Neural crest cell (in vitro differentiated cells): ENCODE results near the gene ATP2C2. TPM values are rescaled to one million over a fixed set of nuclear protein-coding genes. Genes with fewer than 3 reads are reported as not detected.

ENCODE experiments used
- DNase-seq: peaks from one replicate; pipeline ENCODE4 v3.0.0; 2021; ENCODE audit warnings: low read depth, mixed read lengths, low spot score
- H3K27ac Mint-ChIP-seq: one replicate; pipeline ENCODE4 v1.8.0; 2021; ENCODE audit warnings: mild to moderate bottlenecking, mixed read lengths; ENCODE audit not compliant: unreplicated experiment
- H3K27me3 Mint-ChIP-seq: 2 replicates; pipeline ENCODE4 v1.8.0; 2021; ENCODE audit warnings: low read depth, mild to moderate bottlenecking, mixed read lengths
- H3K36me3 Mint-ChIP-seq: 2 replicates; pipeline ENCODE4 v1.8.0; 2021; ENCODE audit warnings: low read depth, mild to moderate bottlenecking, mixed read lengths
- H3K4me1 Mint-ChIP-seq: 2 replicates; pipeline ENCODE4 v1.8.0; 2021; ENCODE audit warnings: mixed read lengths
- H3K4me3 Mint-ChIP-seq: one replicate; pipeline ENCODE4 v1.8.0; 2021; ENCODE audit warnings: mild to moderate bottlenecking, mixed read lengths
- H3K9me3 Mint-ChIP-seq: 2 replicates; pipeline ENCODE4 v1.8.0; 2021; ENCODE audit warnings: mixed read lengths
- total RNA-seq: library from RNA; stranded (reverse); gene quantifications from 2 replicates; pipeline ENCODE4 v1.2.1, GENCODE V29; 2021
- TF ChIP-seq, protein P1 (sequence below): fragments of 200-600 bp; sonication (generic); conservative IDR thresholded peaks from 2 replicates; pipeline ENCODE4 v1.5.0; 2021; ENCODE audit warnings: antibody characterized with exemption, mild to moderate bottlenecking

ATP2C2 gene
- total RNA-seq, 1 donor from 2014 or later = 0.30 TPM

DNA sequence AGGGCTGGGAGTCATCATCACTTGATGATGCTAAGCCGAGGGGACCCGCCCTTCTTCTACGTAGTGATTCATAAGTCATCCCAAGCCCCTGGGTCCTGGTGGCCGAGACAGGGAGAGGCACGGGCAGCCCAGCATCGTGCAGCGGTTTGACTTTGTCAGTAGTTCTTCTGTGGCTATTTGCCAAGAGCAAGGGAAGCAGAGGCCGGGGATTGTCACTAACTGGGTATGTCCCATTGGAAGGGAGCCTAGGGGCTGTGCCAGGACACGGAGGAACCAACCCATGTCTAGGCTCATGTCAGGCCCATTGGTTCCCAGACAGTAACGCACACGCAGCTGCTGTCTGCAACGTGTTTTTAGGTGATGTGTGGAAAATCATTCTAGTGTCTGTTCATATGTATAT is 58.5 kb downstream of the ATP2C2 start:
- Mint-ChIP-seq H3K27me3 (peaks cover 11% of the 10 kb centered on the region), H3K4me1 (peaks cover 4% of the 10 kb centered on the region), H3K36me3 (no peaks in the 10 kb centered on the region), H3K4me3 (no peak overlapping the region), H3K9me3 (peaks cover 10% of the 10 kb centered on the region), H3K27ac (no peak overlapping the region)
- no peak for DNase-seq
- TF ChIP-seq, protein P1, sequence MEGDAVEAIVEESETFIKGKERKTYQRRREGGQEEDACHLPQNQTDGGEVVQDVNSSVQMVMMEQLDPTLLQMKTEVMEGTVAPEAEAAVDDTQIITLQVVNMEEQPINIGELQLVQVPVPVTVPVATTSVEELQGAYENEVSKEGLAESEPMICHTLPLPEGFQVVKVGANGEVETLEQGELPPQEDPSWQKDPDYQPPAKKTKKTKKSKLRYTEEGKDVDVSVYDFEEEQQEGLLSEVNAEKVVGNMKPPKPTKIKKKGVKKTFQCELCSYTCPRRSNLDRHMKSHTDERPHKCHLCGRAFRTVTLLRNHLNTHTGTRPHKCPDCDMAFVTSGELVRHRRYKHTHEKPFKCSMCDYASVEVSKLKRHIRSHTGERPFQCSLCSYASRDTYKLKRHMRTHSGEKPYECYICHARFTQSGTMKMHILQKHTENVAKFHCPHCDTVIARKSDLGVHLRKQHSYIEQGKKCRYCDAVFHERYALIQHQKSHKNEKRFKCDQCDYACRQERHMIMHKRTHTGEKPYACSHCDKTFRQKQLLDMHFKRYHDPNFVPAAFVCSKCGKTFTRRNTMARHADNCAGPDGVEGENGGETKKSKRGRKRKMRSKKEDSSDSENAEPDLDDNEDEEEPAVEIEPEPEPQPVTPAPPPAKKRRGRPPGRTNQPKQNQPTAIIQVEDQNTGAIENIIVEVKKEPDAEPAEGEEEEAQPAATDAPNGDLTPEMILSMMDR = no peak

DNA sequence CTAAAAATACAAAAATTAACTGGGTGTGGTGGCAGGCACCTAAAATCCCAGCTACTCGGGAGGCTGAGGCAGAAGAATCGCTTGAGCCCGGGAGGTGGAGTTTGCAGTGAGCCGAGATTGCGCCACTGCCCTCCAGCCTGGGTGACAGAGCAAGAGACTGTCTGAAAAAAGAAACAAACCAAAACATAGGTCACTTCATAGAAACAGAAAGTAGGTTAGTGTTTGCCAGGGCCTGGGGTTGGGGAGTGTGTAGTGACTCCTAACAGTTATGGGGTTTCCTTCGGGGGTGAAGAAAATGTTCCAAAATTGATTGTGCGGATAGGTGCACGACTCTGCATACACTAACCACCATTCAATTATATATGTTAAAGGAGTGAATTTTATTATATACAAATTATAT is 59.2 kb downstream of the ATP2C2 start:
- Mint-ChIP-seq H3K36me3 (no peaks in the 10 kb centered on the region), H3K9me3 (peaks cover 10% of the 10 kb centered on the region), H3K4me3 (no peak overlapping the region), H3K27ac (no peak overlapping the region), H3K27me3 (peaks cover 11% of the 10 kb centered on the region), H3K4me1 (peaks cover 4% of the 10 kb centered on the region)
- DNase-seq = no peak
- TF ChIP-seq, protein P1 = no peak

DNA sequence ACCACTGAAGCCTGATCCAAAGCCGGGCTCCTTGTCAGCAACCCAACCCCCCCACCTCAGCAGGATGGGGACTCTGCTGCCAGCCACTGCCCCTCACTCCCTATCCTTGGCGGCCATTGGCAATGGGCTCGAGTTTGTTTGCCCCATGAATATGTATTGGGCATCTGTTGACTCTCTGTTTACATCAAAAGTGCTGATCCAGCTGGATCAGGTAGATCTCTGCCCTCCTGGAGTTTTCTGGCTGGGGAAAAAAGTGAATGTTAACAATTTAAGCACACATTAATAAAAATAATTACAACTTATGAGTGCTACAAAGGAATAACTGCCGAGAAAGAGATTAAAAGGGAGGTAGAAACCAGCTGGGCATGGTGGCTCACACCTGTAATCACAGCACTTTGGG is 62.5 kb downstream of the ATP2C2 start:
- Mint-ChIP-seq H3K27ac (no peak overlapping the region), H3K4me1 (no peaks in the 10 kb centered on the region), H3K36me3 (no peaks in the 10 kb centered on the region), H3K4me3 (no peak overlapping the region), H3K27me3 (peaks cover 11% of the 10 kb centered on the region), H3K9me3 (no peaks in the 10 kb centered on the region)
- no peak for DNase-seq
- TF ChIP-seq, protein P1 = no peak

DNA sequence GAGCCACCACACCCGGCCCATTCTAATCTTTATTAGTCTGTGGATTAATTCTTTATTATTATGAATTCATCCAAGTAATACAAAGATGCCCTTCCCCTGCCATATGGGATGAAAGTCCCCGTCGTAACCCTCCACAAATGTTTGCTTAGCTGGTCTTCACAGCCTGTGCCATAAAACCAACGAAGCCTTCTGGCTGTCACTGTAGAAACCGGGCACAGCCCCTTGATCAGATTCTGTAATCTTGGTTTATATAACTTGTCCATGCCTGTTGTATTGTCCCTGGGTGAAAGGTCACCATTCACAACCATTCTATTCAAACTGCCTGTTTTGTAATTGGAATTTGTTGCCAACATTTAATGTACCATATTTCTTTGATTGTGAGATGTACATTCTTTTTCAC is 66.5 kb downstream of the ATP2C2 start:
- H3K9me3 Mint-ChIP-seq = no peaks in the 10 kb centered on the region
- H3K27me3 Mint-ChIP-seq = peaks cover 5% of the 10 kb centered on the region
- peaks cover 4% of the 10 kb centered on the region for H3K4me1 Mint-ChIP-seq
- no peak overlapping the region for H3K4me3 Mint-ChIP-seq
- no peak for DNase-seq
- TF ChIP-seq, protein P1 = no peak
- no peak overlapping the region for H3K27ac Mint-ChIP-seq
- no peaks in the 10 kb centered on the region for H3K36me3 Mint-ChIP-seq

DNA sequence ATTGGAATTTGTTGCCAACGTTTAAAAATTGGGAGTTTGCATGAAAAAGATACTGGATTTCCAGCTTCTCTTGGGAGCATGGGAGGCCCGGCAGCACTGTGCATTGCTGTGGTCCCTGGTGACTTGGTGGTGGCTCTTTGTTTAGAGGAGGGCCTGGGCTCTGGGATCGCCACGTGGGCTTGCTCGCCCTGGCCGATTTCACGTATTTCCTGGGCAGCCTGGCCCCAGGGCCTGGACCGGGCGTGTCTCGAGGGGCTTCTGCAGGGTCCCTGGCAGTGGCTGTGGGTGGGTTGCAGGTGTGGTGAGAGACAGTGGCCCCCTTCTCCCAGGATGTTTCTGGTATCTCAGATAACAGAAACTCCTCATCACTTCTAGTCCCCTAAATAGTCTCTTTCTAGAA is 67.9 kb downstream of the ATP2C2 start:
- no peaks in the 10 kb centered on the region for H3K9me3 Mint-ChIP-seq
- DNase-seq = no peak
- TF ChIP-seq, protein P1 = no peak
- no peak overlapping the region for H3K4me3 Mint-ChIP-seq
- no peaks in the 10 kb centered on the region for H3K36me3 Mint-ChIP-seq
- peaks cover 4% of the 10 kb centered on the region for H3K4me1 Mint-ChIP-seq
- peaks cover 1% of the 10 kb centered on the region for H3K27me3 Mint-ChIP-seq
- no peak overlapping the region for H3K27ac Mint-ChIP-seq
